Measurements from ENCODE around the gene PAQR5. TPM values are rescaled to one million over a fixed set of nuclear protein-coding genes. Genes with fewer than 3 reads are reported as not detected.
A peak's percentile ranks its signal among the peaks of the same experiment; 100 is the strongest.

The PAQR5 gene, protein sequence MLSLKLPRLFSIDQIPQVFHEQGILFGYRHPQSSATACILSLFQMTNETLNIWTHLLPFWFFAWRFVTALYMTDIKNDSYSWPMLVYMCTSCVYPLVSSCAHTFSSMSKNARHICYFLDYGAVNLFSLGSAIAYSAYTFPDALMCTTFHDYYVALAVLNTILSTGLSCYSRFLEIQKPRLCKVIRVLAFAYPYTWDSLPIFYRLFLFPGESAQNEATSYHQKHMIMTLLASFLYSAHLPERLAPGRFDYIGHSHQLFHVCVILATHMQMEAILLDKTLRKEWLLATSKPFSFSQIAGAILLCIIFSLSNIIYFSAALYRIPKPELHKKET
- total RNA-seq (2014; rRNA removed; shearing (Covaris generic)), result 2.3 and 2.4 TPM in 2 replicates
- 1.3 and 2.3 TPM in 2 replicates for polyA plus RNA-seq (2015; cell fraction: cytosol; rRNA removed)
- polyA plus RNA-seq (2015; cell fraction: nucleus; rRNA removed), result 0.50 and 0.85 TPM in 2 replicates

DNA sequence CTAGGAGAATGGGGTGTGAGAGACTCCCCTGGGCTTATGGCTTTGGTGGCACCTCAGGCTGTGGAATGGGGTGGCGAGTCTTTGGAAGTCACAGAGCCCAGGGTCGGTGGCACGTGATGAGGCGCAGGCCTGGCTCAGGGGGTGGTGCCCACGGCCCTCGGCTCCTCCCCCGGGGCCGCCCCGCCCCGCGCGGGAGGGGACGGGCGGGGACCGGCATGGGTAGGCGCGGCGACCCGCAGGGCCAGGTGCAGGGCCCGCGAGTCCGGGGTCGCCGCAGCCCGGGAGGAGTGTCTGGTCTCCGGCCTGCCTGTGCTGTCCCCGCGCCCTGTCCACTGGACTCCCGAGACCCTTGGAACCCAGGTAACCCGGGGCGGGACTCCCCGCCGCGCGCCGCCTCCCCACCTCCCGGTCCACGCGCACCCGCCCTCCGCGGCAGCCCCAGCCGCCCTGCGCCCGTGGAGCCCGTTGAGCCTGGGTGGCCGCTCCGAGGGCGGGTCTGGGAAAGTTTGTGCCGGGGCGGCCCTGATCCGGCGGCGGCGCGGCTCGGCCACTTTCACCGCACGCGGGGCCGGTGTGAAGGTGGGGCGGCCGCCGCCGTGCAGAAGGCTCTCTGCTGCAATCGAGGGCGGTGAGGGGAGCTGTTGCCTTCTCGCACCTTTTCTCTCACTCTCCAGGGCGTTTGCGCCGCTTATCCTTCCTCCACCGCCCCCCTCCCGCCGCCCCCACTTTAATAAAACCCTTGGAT, at the start of gene PAQR5:
TSS of gene PAQR5 (plus strand) at position 216 of the 745 bp plus-strand sequence. CDS start 61,169 bp downstream, outside the sequence.
- DNase-seq (ENCODE audit: low read depth, low spot score), result peak; percentile 49
- in situ Hi-C loops (cut with HindIII; ENCODE audit: low pct_unique_long_range_greater_than_20kb, low sequenced_read_pairs), result no loop called here

DNA sequence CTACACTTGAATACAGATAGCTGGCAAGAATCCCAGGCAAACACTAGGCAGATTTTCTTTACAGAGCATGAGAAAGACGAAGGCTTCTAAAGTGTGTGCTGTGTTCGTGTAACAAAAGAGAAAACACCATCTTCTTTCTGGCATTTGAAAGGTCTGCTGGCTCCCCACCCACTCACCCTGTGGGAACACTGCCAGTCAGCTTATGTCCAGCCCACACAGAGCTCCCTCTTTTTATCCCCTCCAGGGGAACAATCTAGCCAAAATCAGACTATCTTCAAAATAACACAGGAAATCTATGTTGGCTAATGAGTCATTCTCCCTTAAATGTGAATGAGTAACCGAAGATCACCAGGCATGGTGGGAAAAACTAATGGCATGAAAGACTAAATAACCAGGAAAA, 45.6 kb upstream of the PAQR5 start:
- in situ Hi-C loops (cut with HindIII; ENCODE audit: low pct_unique_long_range_greater_than_20kb, low sequenced_read_pairs), result no loop called here
- DNase-seq (ENCODE audit: low read depth, low spot score), result peak; percentile 69

DNA sequence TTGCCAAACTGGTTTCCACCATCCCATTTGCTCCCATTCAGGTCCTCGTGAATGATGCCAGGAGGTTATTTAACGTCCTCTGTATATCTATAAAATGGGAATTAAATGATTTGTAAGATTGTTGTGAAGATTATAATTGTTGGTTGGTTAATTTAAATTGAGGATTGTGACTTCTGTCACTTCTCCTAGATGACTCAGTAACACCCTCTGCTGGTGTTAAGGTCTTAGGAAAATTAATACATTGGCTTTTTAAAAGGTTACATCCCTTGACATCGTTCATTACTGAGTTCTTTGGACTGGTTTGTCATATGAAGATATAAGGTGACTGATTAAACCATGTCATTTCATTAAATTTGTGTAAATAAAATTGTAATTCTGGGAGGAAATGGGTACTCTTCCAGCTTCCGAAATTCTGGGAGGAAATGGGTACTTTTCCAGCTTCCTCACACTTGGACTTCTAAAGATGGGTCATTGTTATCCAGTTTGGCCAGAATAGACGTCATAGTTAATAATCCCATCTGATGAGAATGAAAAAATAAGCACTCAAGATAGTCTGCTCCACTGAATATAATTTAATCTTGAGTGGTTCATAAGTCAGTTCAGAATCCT, 33.3 kb upstream of the PAQR5 start:
- peak; percentile 63 for DNase-seq (ENCODE audit: low read depth, low spot score)
- in situ Hi-C loops (cut with HindIII; ENCODE audit: low pct_unique_long_range_greater_than_20kb, low sequenced_read_pairs), result no loop called here

DNA sequence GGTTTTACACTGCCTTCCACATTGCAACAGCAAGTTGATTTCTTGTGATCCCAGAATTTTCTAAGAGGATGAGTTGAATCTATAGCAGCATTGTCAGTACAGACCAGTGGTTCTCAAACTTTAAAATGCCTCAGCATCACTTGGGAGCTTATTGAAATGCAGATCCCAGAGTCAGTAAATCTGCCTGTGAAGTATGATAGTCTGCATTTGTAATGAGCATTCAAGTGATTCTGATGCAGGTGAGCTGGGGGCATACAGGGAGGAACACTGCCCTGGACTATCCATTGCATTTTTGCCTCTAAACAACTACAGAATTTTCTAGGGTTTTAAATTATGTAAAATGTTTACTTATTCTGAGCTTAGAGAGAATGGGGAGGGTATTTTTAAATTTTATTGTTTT, 27.5 kb upstream of the PAQR5 start:
- in situ Hi-C loops (cut with HindIII; ENCODE audit: low pct_unique_long_range_greater_than_20kb, low sequenced_read_pairs), result no loop called here
- DNase-seq (ENCODE audit: low read depth, low spot score), result no peak

DNA sequence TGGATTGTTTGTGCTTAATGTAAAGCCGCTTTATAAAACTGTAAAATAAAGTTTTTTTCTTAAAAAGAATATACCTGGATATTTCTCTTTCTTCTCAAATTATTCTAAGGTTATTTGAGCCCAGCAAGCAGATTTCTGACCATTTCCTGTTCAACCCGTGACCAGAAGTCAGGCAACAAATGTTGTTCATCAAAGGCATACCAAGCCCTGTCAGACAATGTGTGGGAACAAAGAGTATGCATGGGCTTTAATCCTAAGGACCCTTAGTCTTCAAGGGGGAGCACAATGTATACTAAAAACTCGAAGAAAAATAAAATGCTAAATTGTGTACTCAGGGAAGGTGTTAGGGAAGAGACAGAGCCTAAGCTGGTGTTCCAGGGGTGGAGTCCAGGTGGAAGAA, 26.6 kb upstream of the PAQR5 start:
- in situ Hi-C loops (cut with HindIII; ENCODE audit: low pct_unique_long_range_greater_than_20kb, low sequenced_read_pairs), result no loop called here
- DNase-seq (ENCODE audit: low read depth, low spot score), result no peak

DNA sequence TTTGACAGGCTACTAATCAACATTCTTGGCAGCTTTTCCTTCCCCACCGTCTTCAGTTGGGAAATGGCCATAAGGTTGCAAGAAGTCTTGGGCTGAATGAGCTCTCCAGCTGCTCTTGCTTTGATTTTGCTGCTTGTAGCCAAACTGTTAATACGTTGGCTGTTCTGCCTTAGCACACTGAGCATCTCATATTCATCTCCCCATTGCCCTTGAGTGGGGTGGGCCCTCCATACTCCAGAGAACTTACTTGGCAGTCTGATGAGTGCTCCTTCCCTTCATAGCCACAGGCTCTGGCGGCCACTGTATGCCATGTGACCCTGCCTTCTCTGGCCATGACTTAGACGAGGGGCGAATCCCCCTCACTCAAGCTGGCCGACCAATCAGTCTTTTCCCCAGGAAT, 25.8 kb upstream of the PAQR5 start:
- in situ Hi-C loops (cut with HindIII; ENCODE audit: low pct_unique_long_range_greater_than_20kb, low sequenced_read_pairs), result no loop called here
- DNase-seq (ENCODE audit: low read depth, low spot score), result no peak

- no peak for DNase-seq (ENCODE audit: low read depth, low spot score)
- in situ Hi-C loops (cut with HindIII; ENCODE audit: low pct_unique_long_range_greater_than_20kb, low sequenced_read_pairs), result no loop called here
Measured at GRCh38 chr15:69275074-69275670, 23.5 kb upstream of the PAQR5 start.

GRCh38 chr15:69275933-69276560, 22.7 kb upstream of the PAQR5 start:
- in situ Hi-C loops (cut with HindIII; ENCODE audit: low pct_unique_long_range_greater_than_20kb, low sequenced_read_pairs), result no loop called here
- DNase-seq (ENCODE audit: low read depth, low spot score), result no peak

- no peak for DNase-seq (ENCODE audit: low read depth, low spot score)
- in situ Hi-C loops (cut with HindIII; ENCODE audit: low pct_unique_long_range_greater_than_20kb, low sequenced_read_pairs), result no loop called here
Measured at GRCh38 chr15:69277316-69277715, 21.4 kb upstream of the PAQR5 start.

DNA sequence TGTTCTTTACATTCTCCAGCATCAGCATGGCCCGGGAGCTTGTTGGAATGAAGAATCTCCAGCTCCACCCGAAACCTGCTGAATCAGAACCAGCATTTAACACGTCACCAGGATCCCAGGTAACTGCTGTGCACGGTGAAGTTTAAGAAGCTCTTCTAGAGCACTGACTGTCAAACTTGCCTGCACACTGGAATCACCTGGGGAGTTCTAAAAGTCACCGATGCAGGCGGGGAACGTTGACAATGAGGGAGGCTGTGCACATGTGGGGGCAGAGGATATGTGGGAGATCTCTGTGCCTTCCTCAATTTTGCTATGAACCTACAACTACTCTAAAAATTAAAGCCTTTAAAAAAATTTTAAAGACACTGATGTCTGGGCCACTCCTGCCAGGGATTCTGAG, 19.1 kb upstream of the PAQR5 start:
- no peak for DNase-seq (ENCODE audit: low read depth, low spot score)
- in situ Hi-C loops (cut with HindIII; ENCODE audit: low pct_unique_long_range_greater_than_20kb, low sequenced_read_pairs), result no loop called here

- in situ Hi-C loops (cut with HindIII; ENCODE audit: low pct_unique_long_range_greater_than_20kb, low sequenced_read_pairs), result no loop called here
- DNase-seq (ENCODE audit: low read depth, low spot score), result no peak
Measured at GRCh38 chr15:69280783-69281182, 17.9 kb upstream of the PAQR5 start.

GRCh38 chr15:69282104-69282743, 16.5 kb upstream of the PAQR5 start:
- DNase-seq (ENCODE audit: low read depth, low spot score), result no peak
- in situ Hi-C loops (cut with HindIII; ENCODE audit: low pct_unique_long_range_greater_than_20kb, low sequenced_read_pairs), result no loop called here

DNA sequence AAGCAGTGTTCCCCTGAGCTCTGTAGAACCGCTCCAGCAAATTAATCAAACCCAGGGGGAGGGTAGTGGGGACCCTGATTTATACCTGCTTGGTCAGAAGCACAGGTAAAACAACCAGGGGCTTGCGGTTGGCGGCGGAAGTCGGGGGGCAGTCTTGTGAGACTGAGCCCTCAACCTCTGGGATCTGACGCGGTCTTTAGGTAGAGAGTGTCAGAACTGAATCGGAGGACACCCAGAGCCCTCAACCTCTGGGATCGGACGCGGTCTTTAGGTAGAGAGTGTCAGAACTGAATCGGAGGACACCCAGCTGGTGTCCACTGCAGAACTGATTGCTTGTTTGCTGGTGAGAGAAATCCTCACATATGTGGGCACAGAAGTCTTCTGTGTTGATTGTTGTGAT, 12.9 kb upstream of the PAQR5 start:
- in situ Hi-C loops (cut with HindIII; ENCODE audit: low pct_unique_long_range_greater_than_20kb, low sequenced_read_pairs), result no loop called here
- no peak for DNase-seq (ENCODE audit: low read depth, low spot score)

DNA sequence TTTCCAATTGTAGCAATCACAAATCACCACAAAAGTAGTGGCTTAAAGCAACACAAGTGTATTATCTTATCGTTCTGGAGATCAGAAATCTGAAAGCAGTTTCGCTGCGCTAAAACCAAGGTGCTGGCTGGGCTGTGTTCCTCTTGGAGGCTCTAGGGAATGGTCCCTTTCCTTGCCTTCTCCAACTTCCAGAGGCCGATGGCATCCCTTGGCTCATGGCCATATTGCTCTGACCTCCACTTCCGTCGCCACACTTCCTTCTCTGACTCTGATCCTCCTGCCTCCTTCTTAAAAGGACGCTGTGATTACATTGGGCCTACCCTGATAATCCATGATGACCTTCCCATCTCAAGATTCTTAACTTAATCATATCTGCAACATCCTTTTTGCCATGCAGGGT, 10.7 kb upstream of the PAQR5 start:
- no peak for DNase-seq (ENCODE audit: low read depth, low spot score)
- in situ Hi-C loops (cut with HindIII; ENCODE audit: low pct_unique_long_range_greater_than_20kb, low sequenced_read_pairs), result no loop called here

- in situ Hi-C loops (cut with HindIII; ENCODE audit: low pct_unique_long_range_greater_than_20kb, low sequenced_read_pairs), result no loop called here
- no peak for DNase-seq (ENCODE audit: low read depth, low spot score)
Measured at GRCh38 chr15:69288531-69289341, 10.0 kb upstream of the PAQR5 start.

DNA sequence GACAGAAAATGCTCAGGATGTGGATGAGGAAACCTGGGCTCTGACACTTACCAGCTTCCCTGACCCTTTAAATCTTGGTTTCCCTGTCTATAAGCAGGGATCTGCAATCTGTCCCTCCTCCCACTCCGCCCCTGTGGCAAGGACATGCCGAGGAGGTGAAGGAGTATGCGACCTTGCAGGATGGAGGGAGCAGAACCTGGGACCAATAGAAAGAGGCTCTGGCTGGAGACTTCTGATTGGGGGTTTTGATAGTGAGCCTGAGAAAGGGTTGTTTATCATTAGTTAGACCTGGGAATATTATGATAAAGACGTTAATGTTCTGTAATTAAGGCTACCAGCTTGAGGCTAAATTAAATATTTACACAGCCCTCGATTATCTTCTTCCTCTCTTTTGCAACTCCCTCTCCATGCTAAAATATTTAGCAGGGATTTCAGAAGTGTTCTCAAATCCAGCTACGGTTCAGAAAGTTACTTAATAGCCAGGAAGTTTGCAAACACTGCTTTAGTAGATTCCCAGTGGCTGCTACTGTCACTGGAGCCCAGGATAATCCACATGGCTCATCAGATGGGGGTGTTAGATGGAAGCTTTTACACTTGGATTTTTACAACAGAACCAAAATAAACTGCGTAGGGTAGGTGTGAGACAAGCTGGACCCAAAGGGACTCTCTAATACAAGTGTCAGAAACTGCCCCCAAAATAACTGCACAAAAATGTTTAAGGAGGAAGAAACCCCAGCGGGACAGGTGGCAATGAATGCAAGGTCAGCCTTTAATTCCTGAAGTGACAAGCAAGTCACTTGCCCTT, 9.2 kb upstream of the PAQR5 start:
- DNase-seq (ENCODE audit: low read depth, low spot score), result no peak
- in situ Hi-C loops (cut with HindIII; ENCODE audit: low pct_unique_long_range_greater_than_20kb, low sequenced_read_pairs), result no loop called here
